Fibroblast of gingiva (primary cell): ENCODE results near the gene HSPB6.

ENCODE experiments used
- DNase-seq: peaks from one replicate; pipeline ENCODE4 v3.0.0-alpha.2; 2011; ENCODE audit warnings: low read depth

HSPB6 gene

GRCh38 chr19:35716801-35717664, 39.8 kb downstream of the HSPB6 start:
- peak; percentile 81 for DNase-seq

- peak; percentile 18 for DNase-seq
Observed at GRCh38 chr19:35715981-35716800, 40.6 kb downstream of the HSPB6 start.

- DNase-seq, result no peak
Observed at GRCh38 chr19:35715355-35715809, 41.4 kb downstream of the HSPB6 start.

- DNase-seq, result no peak
Observed at GRCh38 chr19:35714601-35715354, 42.1 kb downstream of the HSPB6 start.

GRCh38 chr19:35713904-35714495, 42.8 kb downstream of the HSPB6 start:
- DNase-seq, result no peak

GRCh38 chr19:35713506-35713850, 43.4 kb downstream of the HSPB6 start:
- DNase-seq, result no peak

- no peak for DNase-seq
Observed at GRCh38 chr19:35712567-35713505, 44.0 kb downstream of the HSPB6 start.

- no peak for DNase-seq
Observed at GRCh38 chr19:35710784-35711723, 45.8 kb downstream of the HSPB6 start.

GRCh38 chr19:35708391-35708790, 48.4 kb downstream of the HSPB6 start:
- DNase-seq, result no peak
